SK-N-SH (cell line): ENCODE measurements around the gene FGF4. TPM values are rescaled to one million over a fixed set of nuclear protein-coding genes. Genes with fewer than 3 reads are reported as not detected.

ENCODE experiments used
- CTCF ChIA-PET: fragments of 300-600, 350-600 bp; formaldehyde crosslinking; extraction: SDS; loops from one replicate; lab custom pipeline; 2021; lab: Yijun Ruan, JAX
- POLR2A ChIA-PET: fragments of 350-600 bp; sonication (Branson Sonifier 250); formaldehyde crosslinking; extraction: SDS; loops from one replicate; lab custom pipeline; 2020; ENCODE audit warnings: antibody characterized with exemption, inconsistent platforms; lab: Yijun Ruan, JAX
- DNase-seq: peaks from one replicate; pipeline ENCODE4 v3.0.0; 2012
- H2AFZ ChIP-seq: fragments of 200-600 bp; sonication (generic); 2 replicates; pipeline ENCODE4 v1.8.1; 2016; ENCODE audit warnings: antibody characterized with exemption, mild to moderate bottlenecking, low read depth
- H3F3A ChIP-seq: fragments of 200-600 bp; sonication (generic); replicated peaks from 2 replicates; pipeline ENCODE3; 2016; ENCODE audit warnings: antibody characterized with exemption, mild to moderate bottlenecking; ENCODE audit not compliant: insufficient read depth
- H3K27ac ChIP-seq, 2 experiments: fragments of 200-500 bp in 1 of 2; fragments of 200-600 bp in 1 of 2; sonication (Bioruptor generic) in 1 of 2; sonication (generic), shearing (Covaris generic) in 1 of 2; 2 replicates each; pipeline versions ENCODE4 v1.5.1 to v1.6.1; 2014 to 2016; ENCODE audit warnings: low read depth in 2 of 2, inconsistent platforms in 1 of 2, low read length in 1 of 2, mild to moderate bottlenecking in 1 of 2, mixed read lengths in 1 of 2
- H3K27me3 ChIP-seq: fragments of 200-600 bp; sonication (generic), shearing (Covaris generic); 2 replicates; pipeline ENCODE4 v1.6.1; 2016; ENCODE audit warnings: mixed run types; ENCODE audit not compliant: insufficient read depth
- H3K36me3 ChIP-seq, 2 experiments: fragments of 200-500 bp in 1 of 2; fragments of 200-600 bp in 1 of 2; sonication (Bioruptor generic) in 1 of 2; sonication (generic) in 1 of 2; replicated peaks in 1 of 2; 2 replicates each; pipeline versions ENCODE3 to v1.5.1; 2014 to 2016; ENCODE audit warnings: low read length in 1 of 2, mild to moderate bottlenecking in 1 of 2; ENCODE audit not compliant: insufficient read depth in 2 of 2, control insufficient read depth in 1 of 2
- H3K4me1 ChIP-seq, 2 experiments: fragments of 200-500 bp in 1 of 2; fragments of 200-600 bp in 1 of 2; sonication (Bioruptor generic) in 1 of 2; sonication (generic), shearing (Covaris generic) in 1 of 2; 2 replicates each; pipeline versions ENCODE4 v1.5.1 to v1.6.1; 2014 to 2016; ENCODE audit warnings: low read depth in 1 of 2, low read length in 1 of 2, mixed run types in 1 of 2; ENCODE audit not compliant: insufficient read depth in 2 of 2, control insufficient read depth in 1 of 2
- H3K4me2 ChIP-seq: fragments of 200-600 bp; sonication (generic), shearing (Covaris generic); 2 replicates; pipeline ENCODE4 v1.6.1; 2017; ENCODE audit warnings: mixed run types
- H3K4me3 ChIP-seq, 2 experiments: fragments of 200-500 bp in 1 of 2; fragments of 200-600 bp in 1 of 2; sonication (Bioruptor generic) in 1 of 2; sonication (generic), shearing (Covaris generic) in 1 of 2; 2 replicates each; pipeline versions ENCODE4 v1.5.1 to v1.8.1; 2014 to 2016; ENCODE audit warnings: low read depth in 2 of 2, inconsistent platforms in 1 of 2, low read length in 1 of 2, mild to moderate bottlenecking in 1 of 2, mixed read lengths in 1 of 2, moderate library complexity in 1 of 2
- H3K79me2 ChIP-seq: fragments of 200-600 bp; sonication (generic); 2 replicates; pipeline ENCODE4 v1.8.1; 2017; ENCODE audit warnings: mild to moderate bottlenecking; ENCODE audit not compliant: insufficient read depth
- H3K9ac ChIP-seq: fragments of 200-600 bp; sonication (generic); 2 replicates; pipeline ENCODE4 v1.6.1; 2017; ENCODE audit warnings: mixed run types
- H3K9me2 ChIP-seq: fragments of 200-600 bp; sonication (generic); 2 replicates; pipeline ENCODE4 v1.6.1; 2017; ENCODE audit warnings: mixed run types
- H3K9me3 ChIP-seq: fragments of 200-600 bp; sonication (generic); 2 replicates; pipeline ENCODE4 v1.6.1; 2017; ENCODE audit warnings: mixed run types, mild to moderate bottlenecking, moderate library complexity
- H4K20me1 ChIP-seq: fragments of 200-600 bp; sonication (generic); 2 replicates; pipeline ENCODE4 v1.6.1; 2017; ENCODE audit warnings: mild to moderate bottlenecking, mixed run types; ENCODE audit not compliant: insufficient read depth
- ELF1 ChIP-seq: IDR thresholded peaks from 2 replicates; pipeline ENCODE4 v1.4.0; 2012
- EZH2phosphoT487 ChIP-seq: fragments of 200-600 bp; sonication (generic); IDR thresholded peaks from 2 replicates; pipeline ENCODE4 v1.6.1; 2017; ENCODE audit warnings: low read depth, mixed run types, mild to moderate bottlenecking, antibody characterized with exemption, moderate library complexity, borderline replicate concordance
- FOSL2 ChIP-seq: IDR thresholded peaks from 2 replicates; pipeline ENCODE4 v1.4.0; 2012; ENCODE audit warnings: low read depth, mild to moderate bottlenecking, moderate library complexity, borderline replicate concordance
- GATA2 ChIP-seq: sonication (generic); formaldehyde crosslinking; IDR thresholded peaks from 2 replicates; pipeline ENCODE4 v1.5.0; 2020; ENCODE audit warnings: mild to moderate bottlenecking, missing genetic modification reagents
- JUND ChIP-seq: IDR thresholded peaks from 2 replicates; pipeline ENCODE4 v1.4.0; 2012
- NRF1 ChIP-seq: IDR thresholded peaks from 2 replicates; pipeline ENCODE4 v1.6.1; 2012; ENCODE audit warnings: low read depth, mild to moderate bottlenecking, low read length
- PBX3 ChIP-seq: IDR thresholded peaks from 2 replicates; pipeline ENCODE4; 2012
- RFX5 ChIP-seq: IDR thresholded peaks from 2 replicates; pipeline ENCODE4 v1.6.1; 2012; ENCODE audit warnings: mild to moderate bottlenecking, improper control_type of control experiment, low read length
- RXRA ChIP-seq: IDR thresholded peaks from 2 replicates; pipeline ENCODE4 v1.4.0; 2012; ENCODE audit warnings: low read depth, mild to moderate bottlenecking, borderline replicate concordance
- SIN3A ChIP-seq: IDR thresholded peaks from 2 replicates; pipeline ENCODE4 v1.6.1; 2012; ENCODE audit warnings: low read depth, mild to moderate bottlenecking, low read length, moderate library complexity, borderline replicate concordance
- SMC3 ChIP-seq: IDR thresholded peaks from 2 replicates; pipeline ENCODE4 v1.6.1; 2012; ENCODE audit warnings: low read depth, low read length, improper control_type of control experiment
- TAF1 ChIP-seq: IDR thresholded peaks from 2 replicates; pipeline ENCODE4 v1.6.1; 2012; ENCODE audit warnings: low read depth, mild to moderate bottlenecking, low read length, moderate library complexity, borderline replicate concordance
- USF2 ChIP-seq: fragments of 150-350 bp; IDR thresholded peaks from 2 replicates; pipeline ENCODE4 v1.6.1; 2017; ENCODE audit warnings: antibody characterized with exemption, low read length, low read depth, borderline replicate concordance
- WGBS: methylation state at CpG from one replicate; pipeline ENCODE4 v1.1.6; 2017; ENCODE audit warnings: low lambda C conversion rate; 5-methylcytosine and 5-hydroxymethylcytosine counted together
- polyA plus RNA-seq, 3 experiments: library from polyadenylated mRNA; depleted of rRNA; stranded (reverse); fragments of >200 nt; gene quantifications; 2 replicates each; pipeline ENCODE4 v1.2.3, GENCODE V29; 2012

The FGF4 gene
- polyA plus RNA-seq, 1 of the 3 experiments (the other 2 are of a cell fraction) = not detected

- H3K4me3 ChIP-seq = no peak overlapping the region
- H3K27me3 ChIP-seq = peaks cover 38% of the 10 kb centered on the region
- H3K4me1 ChIP-seq = no peaks in the 10 kb centered on the region
- no peak overlapping the region for H2AFZ ChIP-seq
- POLR2A ChIA-PET = no interaction called here
- H3K9me3 ChIP-seq = no peaks in the 10 kb centered on the region
- no peaks in the 10 kb centered on the region for H3K79me2 ChIP-seq
- 28% methylated on average over 4 of the region's 30 CpGs for WGBS
- TF ChIP-seq USF2 (no peak), FOSL2 (no peak), RFX5 (no peak), TAF1 (no peak), SMC3 (no peak), NRF1 (no peak), SIN3A (no peak), RXRA (no peak), JUND (no peak)
- TF ChIP-seq, all 33 proteins: peak for 0
- no peak overlapping the region for H3K27ac ChIP-seq
- no peak overlapping the region for H3K4me2 ChIP-seq
- no peaks in the 10 kb centered on the region for H4K20me1 ChIP-seq
- no peak for DNase-seq
- peaks cover 3% of the 10 kb centered on the region for H3F3A ChIP-seq
- H3K9ac ChIP-seq = no peak overlapping the region
- CTCF ChIA-PET = interaction anchor here (0.6 to 1.7 kb wide), 2 partner anchors 13 to 143 kb away, joined by 3 to 4 read pairs; no protein-coding TSS in a partner anchor
- H3K36me3 ChIP-seq = no peaks in the 10 kb centered on the region
- H3K9me2 ChIP-seq = no peaks in the 10 kb centered on the region
Measured at GRCh38 chr11:69773626-69774353, 1.4 kb downstream of the FGF4 start.

GRCh38 chr11:69771466-69771865 is 3.7 kb downstream of the FGF4 start:
- CTCF ChIA-PET = no interaction called here
- Histone ChIP-seq H3F3A (peaks cover 3% of the 10 kb centered on the region), H3K9ac (no peak overlapping the region), H3K27ac (no peak overlapping the region), H3K27me3 (peaks cover 32% of the 10 kb centered on the region), H3K4me2 (no peak overlapping the region), H3K4me1 (no peaks in the 10 kb centered on the region), H3K4me3 (no peak overlapping the region), H3K79me2 (no peaks in the 10 kb centered on the region)
- DNase-seq = no peak
- WGBS = 64% methylated on average over 7 of the region's 7 CpGs
- TF ChIP-seq ELF1 (no peak), PBX3 (no peak), SMC3 (no peak), EZH2phosphoT487 (no peak), GATA2 (no peak), RFX5 (no peak)
- TF ChIP-seq, all 33 proteins: peak for 0
- POLR2A ChIA-PET = no interaction called here
- no peaks in the 10 kb centered on the region for H4K20me1 ChIP-seq
- no peaks in the 10 kb centered on the region for H3K9me3 ChIP-seq
- no peaks in the 10 kb centered on the region for H3K36me3 ChIP-seq
- H3K9me2 ChIP-seq = no peaks in the 10 kb centered on the region
- H2AFZ ChIP-seq = no peak overlapping the region
